SK-N-SH (cell line): ENCODE measurements around the gene SNAI3.

Source experiments
- FOSL2 ChIP-seq: IDR thresholded peaks from 2 replicates; pipeline ENCODE4 v1.4.0; 2012; ENCODE audit warnings: low read depth, mild to moderate bottlenecking, moderate library complexity, borderline replicate concordance
- GATA2 ChIP-seq: sonication (generic); formaldehyde crosslinking; IDR thresholded peaks from 2 replicates; pipeline ENCODE4 v1.5.0; 2020; ENCODE audit warnings: mild to moderate bottlenecking, missing genetic modification reagents
- JUND ChIP-seq: IDR thresholded peaks from 2 replicates; pipeline ENCODE4 v1.4.0; 2012
- NFIC ChIP-seq: IDR thresholded peaks from 2 replicates; pipeline ENCODE4 v1.4.0; 2012; ENCODE audit warnings: borderline replicate concordance
- NRF1 ChIP-seq: IDR thresholded peaks from 2 replicates; pipeline ENCODE4 v1.6.1; 2012; ENCODE audit warnings: low read depth, mild to moderate bottlenecking, low read length
- POLR2AphosphoS5 ChIP-seq: IDR thresholded peaks from 2 replicates; pipeline ENCODE4 v1.6.1; 2012; ENCODE audit warnings: low read depth, low read length
- RAD21 ChIP-seq: IDR thresholded peaks from 2 replicates; pipeline ENCODE4 v1.6.1; 2012; ENCODE audit warnings: mild to moderate bottlenecking, low read length
- SIN3A ChIP-seq: IDR thresholded peaks from 2 replicates; pipeline ENCODE4 v1.6.1; 2012; ENCODE audit warnings: low read depth, mild to moderate bottlenecking, low read length, moderate library complexity, borderline replicate concordance
- TAF1 ChIP-seq: IDR thresholded peaks from 2 replicates; pipeline ENCODE4 v1.6.1; 2012; ENCODE audit warnings: low read depth, mild to moderate bottlenecking, low read length, moderate library complexity, borderline replicate concordance
- YY1 ChIP-seq: IDR thresholded peaks from 2 replicates; pipeline ENCODE4 v1.4.0; 2012; ENCODE audit warnings: low read depth, mild to moderate bottlenecking
- TF ChIP-seq, protein P1 (sequence below): fragments of 200-600 bp; sonication (generic); IDR thresholded peaks from 2 replicates; pipeline ENCODE4 v1.6.1; 2017; ENCODE audit warnings: antibody characterized with exemption, mild to moderate bottlenecking, moderate library complexity
- TF ChIP-seq, protein P2 (sequence below): fragments of 150-350 bp; IDR thresholded peaks from 2 replicates; pipeline ENCODE4 v1.6.1; 2016; ENCODE audit warnings: mild to moderate bottlenecking, low read depth, low read length
- TF ChIP-seq, protein P3 (sequence below): IDR thresholded peaks from 2 replicates; pipeline ENCODE4 v1.6.1; 2012; ENCODE audit warnings: mild to moderate bottlenecking, low read depth, low read length, moderate library complexity
- TF ChIP-seq, protein P4 (sequence below): IDR thresholded peaks from 2 replicates; pipeline ENCODE4 v1.4.0; 2012; ENCODE audit warnings: low read depth, borderline replicate concordance

DNA sequence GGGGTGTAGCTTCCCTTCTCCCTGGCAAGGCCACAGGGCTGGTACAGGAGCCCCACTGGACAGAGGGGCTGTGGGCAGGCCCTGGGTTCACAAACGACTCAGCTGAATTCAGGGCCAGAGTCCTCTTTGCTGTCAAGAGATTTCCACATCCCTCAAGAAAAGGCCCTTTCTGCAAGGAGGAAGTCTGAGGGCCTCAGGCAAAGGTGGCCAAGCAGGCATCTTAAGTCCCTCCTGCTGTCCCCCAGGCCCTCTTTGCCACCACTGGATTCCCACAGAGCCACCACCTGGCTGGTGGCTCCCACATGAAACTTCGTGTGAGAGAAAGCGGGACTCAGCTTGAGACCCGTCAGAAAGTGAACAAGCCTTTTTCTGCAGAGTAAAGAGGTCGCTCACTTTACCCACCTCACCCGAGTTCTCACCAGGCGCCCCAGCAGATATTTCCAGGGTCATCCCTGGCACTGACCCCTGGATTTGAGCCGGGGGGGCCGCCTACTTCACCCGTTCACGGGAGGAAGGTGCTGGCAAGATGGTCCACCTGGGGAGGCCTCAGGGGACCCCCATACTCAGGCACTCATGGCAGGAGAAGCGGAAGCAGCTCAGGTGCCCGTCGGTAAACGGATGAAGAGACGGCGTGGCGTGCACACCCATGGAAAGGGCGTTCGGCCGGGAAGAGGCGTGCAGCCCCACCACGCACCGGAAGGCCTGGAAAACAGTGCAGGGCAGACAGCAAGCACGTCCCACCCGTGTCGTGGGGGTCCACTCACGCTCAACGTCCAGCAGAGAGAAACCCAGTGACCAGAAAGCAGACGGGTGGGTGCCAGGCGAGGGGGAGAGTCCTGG, 16.3 kb upstream of the SNAI3 start:
- TF ChIP-seq, protein P1, sequence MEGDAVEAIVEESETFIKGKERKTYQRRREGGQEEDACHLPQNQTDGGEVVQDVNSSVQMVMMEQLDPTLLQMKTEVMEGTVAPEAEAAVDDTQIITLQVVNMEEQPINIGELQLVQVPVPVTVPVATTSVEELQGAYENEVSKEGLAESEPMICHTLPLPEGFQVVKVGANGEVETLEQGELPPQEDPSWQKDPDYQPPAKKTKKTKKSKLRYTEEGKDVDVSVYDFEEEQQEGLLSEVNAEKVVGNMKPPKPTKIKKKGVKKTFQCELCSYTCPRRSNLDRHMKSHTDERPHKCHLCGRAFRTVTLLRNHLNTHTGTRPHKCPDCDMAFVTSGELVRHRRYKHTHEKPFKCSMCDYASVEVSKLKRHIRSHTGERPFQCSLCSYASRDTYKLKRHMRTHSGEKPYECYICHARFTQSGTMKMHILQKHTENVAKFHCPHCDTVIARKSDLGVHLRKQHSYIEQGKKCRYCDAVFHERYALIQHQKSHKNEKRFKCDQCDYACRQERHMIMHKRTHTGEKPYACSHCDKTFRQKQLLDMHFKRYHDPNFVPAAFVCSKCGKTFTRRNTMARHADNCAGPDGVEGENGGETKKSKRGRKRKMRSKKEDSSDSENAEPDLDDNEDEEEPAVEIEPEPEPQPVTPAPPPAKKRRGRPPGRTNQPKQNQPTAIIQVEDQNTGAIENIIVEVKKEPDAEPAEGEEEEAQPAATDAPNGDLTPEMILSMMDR: no peak
- TF ChIP-seq RAD21 (no peak), SIN3A (no peak), YY1 (no peak), TAF1 (no peak), FOSL2 (no peak), NFIC (no peak), JUND (no peak), GATA2 (CRISPR knock-in tag) (no peak), POLR2AphosphoS5 (no peak), NRF1 (no peak)
- TF ChIP-seq, protein P2, sequence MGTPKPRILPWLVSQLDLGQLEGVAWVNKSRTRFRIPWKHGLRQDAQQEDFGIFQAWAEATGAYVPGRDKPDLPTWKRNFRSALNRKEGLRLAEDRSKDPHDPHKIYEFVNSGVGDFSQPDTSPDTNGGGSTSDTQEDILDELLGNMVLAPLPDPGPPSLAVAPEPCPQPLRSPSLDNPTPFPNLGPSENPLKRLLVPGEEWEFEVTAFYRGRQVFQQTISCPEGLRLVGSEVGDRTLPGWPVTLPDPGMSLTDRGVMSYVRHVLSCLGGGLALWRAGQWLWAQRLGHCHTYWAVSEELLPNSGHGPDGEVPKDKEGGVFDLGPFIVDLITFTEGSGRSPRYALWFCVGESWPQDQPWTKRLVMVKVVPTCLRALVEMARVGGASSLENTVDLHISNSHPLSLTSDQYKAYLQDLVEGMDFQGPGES: no peak
- TF ChIP-seq, protein P3, sequence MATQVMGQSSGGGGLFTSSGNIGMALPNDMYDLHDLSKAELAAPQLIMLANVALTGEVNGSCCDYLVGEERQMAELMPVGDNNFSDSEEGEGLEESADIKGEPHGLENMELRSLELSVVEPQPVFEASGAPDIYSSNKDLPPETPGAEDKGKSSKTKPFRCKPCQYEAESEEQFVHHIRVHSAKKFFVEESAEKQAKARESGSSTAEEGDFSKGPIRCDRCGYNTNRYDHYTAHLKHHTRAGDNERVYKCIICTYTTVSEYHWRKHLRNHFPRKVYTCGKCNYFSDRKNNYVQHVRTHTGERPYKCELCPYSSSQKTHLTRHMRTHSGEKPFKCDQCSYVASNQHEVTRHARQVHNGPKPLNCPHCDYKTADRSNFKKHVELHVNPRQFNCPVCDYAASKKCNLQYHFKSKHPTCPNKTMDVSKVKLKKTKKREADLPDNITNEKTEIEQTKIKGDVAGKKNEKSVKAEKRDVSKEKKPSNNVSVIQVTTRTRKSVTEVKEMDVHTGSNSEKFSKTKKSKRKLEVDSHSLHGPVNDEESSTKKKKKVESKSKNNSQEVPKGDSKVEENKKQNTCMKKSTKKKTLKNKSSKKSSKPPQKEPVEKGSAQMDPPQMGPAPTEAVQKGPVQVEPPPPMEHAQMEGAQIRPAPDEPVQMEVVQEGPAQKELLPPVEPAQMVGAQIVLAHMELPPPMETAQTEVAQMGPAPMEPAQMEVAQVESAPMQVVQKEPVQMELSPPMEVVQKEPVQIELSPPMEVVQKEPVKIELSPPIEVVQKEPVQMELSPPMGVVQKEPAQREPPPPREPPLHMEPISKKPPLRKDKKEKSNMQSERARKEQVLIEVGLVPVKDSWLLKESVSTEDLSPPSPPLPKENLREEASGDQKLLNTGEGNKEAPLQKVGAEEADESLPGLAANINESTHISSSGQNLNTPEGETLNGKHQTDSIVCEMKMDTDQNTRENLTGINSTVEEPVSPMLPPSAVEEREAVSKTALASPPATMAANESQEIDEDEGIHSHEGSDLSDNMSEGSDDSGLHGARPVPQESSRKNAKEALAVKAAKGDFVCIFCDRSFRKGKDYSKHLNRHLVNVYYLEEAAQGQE: no peak
- TF ChIP-seq, protein P4, sequence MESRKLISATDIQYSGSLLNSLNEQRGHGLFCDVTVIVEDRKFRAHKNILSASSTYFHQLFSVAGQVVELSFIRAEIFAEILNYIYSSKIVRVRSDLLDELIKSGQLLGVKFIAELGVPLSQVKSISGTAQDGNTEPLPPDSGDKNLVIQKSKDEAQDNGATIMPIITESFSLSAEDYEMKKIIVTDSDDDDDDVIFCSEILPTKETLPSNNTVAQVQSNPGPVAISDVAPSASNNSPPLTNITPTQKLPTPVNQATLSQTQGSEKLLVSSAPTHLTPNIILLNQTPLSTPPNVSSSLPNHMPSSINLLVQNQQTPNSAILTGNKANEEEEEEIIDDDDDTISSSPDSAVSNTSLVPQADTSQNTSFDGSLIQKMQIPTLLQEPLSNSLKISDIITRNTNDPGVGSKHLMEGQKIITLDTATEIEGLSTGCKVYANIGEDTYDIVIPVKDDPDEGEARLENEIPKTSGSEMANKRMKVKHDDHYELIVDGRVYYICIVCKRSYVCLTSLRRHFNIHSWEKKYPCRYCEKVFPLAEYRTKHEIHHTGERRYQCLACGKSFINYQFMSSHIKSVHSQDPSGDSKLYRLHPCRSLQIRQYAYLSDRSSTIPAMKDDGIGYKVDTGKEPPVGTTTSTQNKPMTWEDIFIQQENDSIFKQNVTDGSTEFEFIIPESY: no peak
